ENCODE results near the gene STK25.

Gene STK25

GRCh38 chr2:241496003-241496707 lies 12.2 kb downstream of the STK25 start:
- H3K36me3 ChIP-seq (replicated peaks; ENCODE audit: low read depth, low read length): peaks cover 2% of the 10 kb centered on the region
- H3K9ac ChIP-seq (ENCODE audit: low read length): no peak overlapping the region
- TF ChIP-seq EZH2phosphoT487 (IDR thresholded peaks at IDR 0.05; ENCODE audit: low read depth) (no peak), CTCF (IDR thresholded peaks at IDR 0.05; ENCODE audit: low read depth, low read length) (no peak)
- no peaks in the 10 kb centered on the region for H3K27me3 ChIP-seq (ENCODE audit: low read depth, low read length)
- H4K20me1 ChIP-seq (ENCODE audit: insufficient read depth, low read length): no peaks in the 10 kb centered on the region
- H3K4me2 ChIP-seq (ENCODE audit: low read length): no peak overlapping the region
- H3K27ac ChIP-seq (ENCODE audit: low read length): no peak overlapping the region
- H3K79me2 ChIP-seq (ENCODE audit: low read length): no peaks in the 10 kb centered on the region
- H2AFZ ChIP-seq (ENCODE audit: low read depth, low read length): no peak overlapping the region
- H3K4me1 ChIP-seq (ENCODE audit: low read length): no peaks in the 10 kb centered on the region
- no peaks in the 10 kb centered on the region for H3K9me3 ChIP-seq (ENCODE audit: insufficient read depth, low read length)
- no peak overlapping the region for H3K4me3 ChIP-seq (ENCODE audit: low read length)

GRCh38 chr2:241495172-241496002 lies 13.0 kb downstream of the STK25 start:
- no peaks in the 10 kb centered on the region for H4K20me1 ChIP-seq (ENCODE audit: insufficient read depth, low read length)
- no peak overlapping the region for H3K4me3 ChIP-seq (ENCODE audit: low read length)
- no peak overlapping the region for H2AFZ ChIP-seq (ENCODE audit: low read depth, low read length)
- H3K36me3 ChIP-seq (replicated peaks; ENCODE audit: low read depth, low read length): peaks cover 2% of the 10 kb centered on the region
- H3K27ac ChIP-seq (ENCODE audit: low read length): no peak overlapping the region
- H3K4me2 ChIP-seq (ENCODE audit: low read length): no peak overlapping the region
- H3K9me3 ChIP-seq (ENCODE audit: insufficient read depth, low read length): no peaks in the 10 kb centered on the region
- no peaks in the 10 kb centered on the region for H3K79me2 ChIP-seq (ENCODE audit: low read length)
- H3K9ac ChIP-seq (ENCODE audit: low read length): no peak overlapping the region
- TF ChIP-seq CTCF (IDR thresholded peaks at IDR 0.05; ENCODE audit: low read depth, low read length) (no peak), EZH2phosphoT487 (IDR thresholded peaks at IDR 0.05; ENCODE audit: low read depth) (no peak)
- H3K4me1 ChIP-seq (ENCODE audit: low read length): no peaks in the 10 kb centered on the region
- H3K27me3 ChIP-seq (ENCODE audit: low read depth, low read length): no peaks in the 10 kb centered on the region

GRCh38 chr2:241494311-241494908 lies 14.0 kb downstream of the STK25 start:
- no peak overlapping the region for H3K4me3 ChIP-seq (ENCODE audit: low read length)
- TF ChIP-seq CTCF (IDR thresholded peaks at IDR 0.05; ENCODE audit: low read depth, low read length) (no peak), EZH2phosphoT487 (IDR thresholded peaks at IDR 0.05; ENCODE audit: low read depth) (no peak)
- no peak overlapping the region for H3K27ac ChIP-seq (ENCODE audit: low read length)
- H3K4me2 ChIP-seq (ENCODE audit: low read length): no peak overlapping the region
- H3K79me2 ChIP-seq (ENCODE audit: low read length): no peaks in the 10 kb centered on the region
- no peaks in the 10 kb centered on the region for H3K9me3 ChIP-seq (ENCODE audit: insufficient read depth, low read length)
- no peaks in the 10 kb centered on the region for H3K27me3 ChIP-seq (ENCODE audit: low read depth, low read length)
- H3K4me1 ChIP-seq (ENCODE audit: low read length): no peaks in the 10 kb centered on the region
- no peak overlapping the region for H2AFZ ChIP-seq (ENCODE audit: low read depth, low read length)
- H3K9ac ChIP-seq (ENCODE audit: low read length): no peak overlapping the region
- H4K20me1 ChIP-seq (ENCODE audit: insufficient read depth, low read length): no peaks in the 10 kb centered on the region
- peaks cover 2% of the 10 kb centered on the region for H3K36me3 ChIP-seq (replicated peaks; ENCODE audit: low read depth, low read length)

- Histone ChIP-seq H3K4me3 (ENCODE audit: low read length) (no peak overlapping the region), H3K9ac (ENCODE audit: low read length) (no peak overlapping the region), H3K27me3 (ENCODE audit: low read depth, low read length) (no peaks in the 10 kb centered on the region), H4K20me1 (ENCODE audit: insufficient read depth, low read length) (no peaks in the 10 kb centered on the region), H3K4me1 (ENCODE audit: low read length) (peaks cover 7% of the 10 kb centered on the region), H2AFZ (ENCODE audit: low read depth, low read length) (no peak overlapping the region), H3K9me3 (ENCODE audit: insufficient read depth, low read length) (no peaks in the 10 kb centered on the region), H3K36me3 (replicated peaks; ENCODE audit: low read depth, low read length) (peaks cover 2% of the 10 kb centered on the region), H3K79me2 (ENCODE audit: low read length) (no peaks in the 10 kb centered on the region), H3K27ac (ENCODE audit: low read length) (no peak overlapping the region), H3K4me2 (ENCODE audit: low read length) (no peak overlapping the region)
- TF ChIP-seq CTCF (IDR thresholded peaks at IDR 0.05; ENCODE audit: low read depth, low read length) (no peak), EZH2phosphoT487 (IDR thresholded peaks at IDR 0.05; ENCODE audit: low read depth) (no peak)
Measured at GRCh38 chr2:241493092-241493491, 15.3 kb downstream of the STK25 start.
